ENCODE data around the gene FOXC2.

The FOXC2 gene

DNA sequence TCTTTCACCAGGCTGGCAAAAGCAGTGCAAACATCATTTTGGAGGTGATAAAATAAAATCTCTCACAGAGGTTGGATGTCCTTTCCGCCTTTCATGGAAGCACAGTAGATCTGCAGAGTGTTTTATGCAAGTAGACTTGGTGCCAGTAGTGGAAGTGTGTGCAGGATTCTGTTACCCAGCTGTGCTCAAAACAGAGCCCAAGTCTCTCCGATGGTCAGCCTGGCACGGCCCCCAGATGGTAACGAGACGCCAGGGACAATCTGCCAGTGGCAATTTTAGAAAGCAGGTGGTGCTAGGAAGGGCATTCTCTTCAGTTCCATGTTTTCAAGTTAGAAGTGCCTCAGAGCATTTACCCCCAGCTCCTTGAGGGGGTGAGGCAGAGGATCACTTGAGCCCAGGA is 10.1 kb upstream of the FOXC2 start:
- no peak overlapping the region for H2AFZ ChIP-seq (ENCODE audit: low read length)
- H3K79me2 ChIP-seq (ENCODE audit: low read length), result 0 out of 2 replicates have a peak, but pooled peaks cover 6% of the 10 kb centered on the region
- no peaks in the 10 kb centered on the region for H3K9me2 ChIP-seq (replicated peaks; ENCODE audit: insufficient read depth, low read length)
- TF ChIP-seq CTCF (IDR thresholded peaks at IDR 0.05; ENCODE audit: low read length) (no peak), EZH2 (optimal IDR thresholded peaks at IDR 0.05; ENCODE audit: low read depth, low read length) (no peak), EZH2phosphoT487 (IDR thresholded peaks at IDR 0.05; ENCODE audit: low read length) (no peak)
- H3K4me2 ChIP-seq (ENCODE audit: low read depth, low read length), result no peak overlapping the region
- no peaks in the 10 kb centered on the region for H3K36me3 ChIP-seq (replicated peaks; ENCODE audit: insufficient read depth, low read length)
- H3K9me3 ChIP-seq (replicated peaks; ENCODE audit: insufficient read depth, low read length), result no peaks in the 10 kb centered on the region
- no peak for DNase-seq
- H3K4me3 ChIP-seq (ENCODE audit: low read length), result no peak overlapping the region
- H3K27me3 ChIP-seq (replicated peaks; ENCODE audit: insufficient read depth, low read length), result peaks cover 33% of the 10 kb centered on the region
- no peaks in the 10 kb centered on the region for H4K20me1 ChIP-seq (ENCODE audit: insufficient read depth, low read length)
- no peaks in the 10 kb centered on the region for H3F3A ChIP-seq (ENCODE audit: insufficient read depth, low read length)
- H3K9ac ChIP-seq (ENCODE audit: low read length), result no peak overlapping the region
- H3K27ac ChIP-seq (ENCODE audit: low read length), result no peak overlapping the region
- no peaks in the 10 kb centered on the region for H3K4me1 ChIP-seq (ENCODE audit: low read length)

GRCh38 chr16:86557587-86557986 is 9.0 kb upstream of the FOXC2 start:
- Histone ChIP-seq H2AFZ (ENCODE audit: low read length) (no peak overlapping the region), H3K4me3 (ENCODE audit: low read length) (no peak overlapping the region), H3K27ac (ENCODE audit: low read length) (no peak overlapping the region), H3K9me3 (replicated peaks; ENCODE audit: insufficient read depth, low read length) (no peaks in the 10 kb centered on the region), H3F3A (ENCODE audit: insufficient read depth, low read length) (no peaks in the 10 kb centered on the region), H3K36me3 (replicated peaks; ENCODE audit: insufficient read depth, low read length) (no peaks in the 10 kb centered on the region), H3K9ac (ENCODE audit: low read length) (no peak overlapping the region), H3K4me2 (ENCODE audit: low read depth, low read length) (no peak overlapping the region), H3K4me1 (ENCODE audit: low read length) (no peaks in the 10 kb centered on the region), H3K27me3 (replicated peaks; ENCODE audit: insufficient read depth, low read length) (peaks cover 43% of the 10 kb centered on the region), H3K79me2 (ENCODE audit: low read length) (0 out of 2 replicates have a peak, but pooled peaks cover 6% of the 10 kb centered on the region), H4K20me1 (ENCODE audit: insufficient read depth, low read length) (no peaks in the 10 kb centered on the region), H3K9me2 (replicated peaks; ENCODE audit: insufficient read depth, low read length) (no peaks in the 10 kb centered on the region)
- DNase-seq, result no peak
- TF ChIP-seq EZH2 (optimal IDR thresholded peaks at IDR 0.05; ENCODE audit: low read depth, low read length), result no peak
- TF ChIP-seq CTCF (IDR thresholded peaks at IDR 0.05; ENCODE audit: low read length), result no peak
- no peak for TF ChIP-seq EZH2phosphoT487 (IDR thresholded peaks at IDR 0.05; ENCODE audit: low read length)

- Histone ChIP-seq H3F3A (ENCODE audit: insufficient read depth, low read length) (no peaks in the 10 kb centered on the region), H3K79me2 (ENCODE audit: low read length) (0 out of 2 replicates have a peak, but pooled peaks cover 6% of the 10 kb centered on the region), H3K4me1 (ENCODE audit: low read length) (no peaks in the 10 kb centered on the region), H3K36me3 (replicated peaks; ENCODE audit: insufficient read depth, low read length) (no peaks in the 10 kb centered on the region), H3K9me3 (replicated peaks; ENCODE audit: insufficient read depth, low read length) (no peaks in the 10 kb centered on the region), H3K27ac (ENCODE audit: low read length) (no peak overlapping the region), H3K27me3 (replicated peaks; ENCODE audit: insufficient read depth, low read length) (peaks cover 51% of the 10 kb centered on the region), H2AFZ (ENCODE audit: low read length) (no peak overlapping the region), H3K4me3 (ENCODE audit: low read length) (no peak overlapping the region), H4K20me1 (ENCODE audit: insufficient read depth, low read length) (no peaks in the 10 kb centered on the region), H3K9ac (ENCODE audit: low read length) (no peak overlapping the region), H3K4me2 (ENCODE audit: low read depth, low read length) (no peak overlapping the region), H3K9me2 (replicated peaks; ENCODE audit: insufficient read depth, low read length) (no peaks in the 10 kb centered on the region)
- DNase-seq, result no peak
- TF ChIP-seq EZH2 (optimal IDR thresholded peaks at IDR 0.05; ENCODE audit: low read depth, low read length), result no peak
- TF ChIP-seq EZH2phosphoT487 (IDR thresholded peaks at IDR 0.05; ENCODE audit: low read length), result no peak
- no peak for TF ChIP-seq CTCF (IDR thresholded peaks at IDR 0.05; ENCODE audit: low read length)
Observed at GRCh38 chr16:86558355-86559193, 8.1 kb upstream of the FOXC2 start.
